Fibroblast of skin of back (primary cell): ENCODE data around the gene BAIAP2L2.

Experiments
- DNase-seq: peaks from one replicate; pipeline ENCODE4 v3.0.0-alpha.2; 2013

Gene BAIAP2L2

DNA sequence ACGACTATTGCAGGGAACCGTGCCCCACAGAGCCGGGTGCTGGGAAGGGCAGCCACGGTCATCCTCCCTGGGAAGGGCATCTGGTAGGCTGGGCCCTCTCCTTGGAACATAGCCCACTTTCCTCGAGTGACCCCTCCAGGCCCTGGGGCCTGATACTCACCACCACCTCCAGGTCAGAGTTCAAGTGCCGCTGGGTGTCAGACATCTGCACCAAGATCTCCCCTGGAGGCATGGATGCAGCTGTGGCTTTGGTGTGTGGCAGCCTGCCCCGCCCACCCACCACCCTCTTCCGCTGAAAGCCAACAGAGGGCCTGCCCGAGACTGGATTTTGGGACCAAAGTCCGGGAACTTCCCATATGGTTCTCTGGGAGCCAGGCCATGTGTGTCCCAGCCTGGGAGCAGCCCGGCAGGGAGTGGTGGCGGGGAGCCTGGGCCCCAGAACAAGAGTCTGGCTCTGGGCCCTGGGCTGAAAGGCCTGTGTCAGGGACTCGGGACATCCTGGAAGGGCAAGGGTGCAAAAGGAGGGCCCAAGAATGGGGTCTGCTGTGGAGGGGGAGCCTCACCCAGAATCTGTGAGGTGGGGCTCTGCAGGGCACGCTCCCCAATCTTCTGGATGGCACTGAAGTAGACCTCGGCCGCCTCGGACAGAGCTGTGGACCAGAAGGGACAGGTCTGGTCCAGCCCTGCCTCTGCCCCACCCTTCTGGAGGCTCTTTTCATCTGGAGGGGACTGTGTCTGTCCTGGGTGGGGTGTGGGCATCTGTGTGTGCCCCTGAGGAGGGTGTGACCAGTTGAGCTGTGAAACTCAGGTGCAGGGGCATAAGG is 2.6 kb downstream of the BAIAP2L2 start:
- no peak for DNase-seq

DNA sequence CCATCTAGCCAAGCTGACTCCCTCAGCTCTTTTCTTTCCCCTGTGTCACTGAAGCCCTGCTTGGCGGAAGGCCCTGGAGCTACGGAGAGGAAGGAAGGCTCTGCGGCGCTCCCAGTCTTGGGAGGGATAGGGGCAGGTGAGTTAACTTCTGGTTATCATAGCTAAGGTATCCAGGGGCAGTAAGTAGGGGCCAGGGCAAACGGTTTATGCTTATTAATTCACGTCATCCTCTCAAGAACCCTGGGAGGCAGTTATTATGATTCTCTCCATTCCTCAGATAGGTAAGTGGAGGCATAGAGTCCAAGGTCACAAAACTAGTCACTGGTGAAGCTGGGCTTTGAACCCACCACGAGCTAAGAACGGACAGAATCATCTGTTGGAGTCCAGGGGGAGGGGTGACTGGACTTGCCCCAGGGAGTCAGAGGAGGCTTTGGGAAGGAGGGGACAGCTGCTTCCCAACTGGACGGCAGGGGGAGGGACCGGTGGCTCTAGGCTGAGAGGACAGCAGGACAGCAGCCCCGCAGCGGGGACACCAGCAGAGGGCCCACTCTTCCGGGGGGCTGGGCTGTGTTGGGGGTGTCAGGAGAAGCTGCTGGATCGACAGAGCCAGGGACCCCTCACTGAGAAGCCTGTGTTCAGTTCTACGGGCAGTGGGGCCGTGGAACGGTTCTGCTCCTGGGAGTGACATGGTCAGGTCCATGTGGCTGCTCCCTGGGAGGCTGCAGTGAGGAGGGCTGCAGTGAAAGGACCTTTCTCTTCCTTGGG is 3.5 kb downstream of the BAIAP2L2 start:
- DNase-seq: no peak

DNA sequence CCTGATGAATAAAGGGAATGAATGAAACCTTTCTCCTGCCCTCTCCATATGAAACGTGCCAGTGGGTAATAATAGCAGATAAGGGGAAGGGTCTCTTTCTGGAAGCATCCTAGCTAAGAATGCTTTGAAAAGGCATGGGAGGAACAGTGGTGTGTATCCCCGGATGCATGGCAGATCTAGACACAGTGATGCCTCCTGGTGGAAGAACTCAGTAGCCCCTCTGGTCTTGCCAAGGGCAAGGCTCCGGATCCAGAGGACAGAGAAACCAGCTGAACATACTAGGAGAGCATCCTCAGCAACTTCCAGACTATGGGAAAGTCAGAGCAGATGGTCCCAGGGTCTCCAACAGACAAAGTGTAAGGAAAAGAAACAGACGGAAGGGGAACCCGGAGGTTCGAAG is 6.4 kb downstream of the BAIAP2L2 start:
- no peak for DNase-seq

DNA sequence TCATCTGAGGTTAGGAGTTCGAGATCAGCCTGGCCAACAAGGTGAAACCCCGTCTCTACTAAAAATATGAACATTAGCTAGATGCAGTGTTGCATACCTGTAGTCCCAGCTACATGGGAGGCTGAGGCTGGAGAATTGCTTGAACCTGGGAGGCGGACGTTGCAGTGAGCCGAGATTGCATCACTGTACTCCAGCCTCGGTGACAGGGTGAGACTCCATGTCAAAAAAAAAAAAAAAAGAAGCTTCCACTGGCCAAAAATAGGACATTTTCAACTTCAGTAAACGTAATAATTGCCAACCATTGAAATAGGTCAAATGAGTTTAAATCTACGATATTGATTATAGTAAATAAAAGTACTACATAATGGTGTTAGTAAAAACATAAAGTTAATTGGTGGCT is 6.8 kb downstream of the BAIAP2L2 start:
- DNase-seq: no peak

DNA sequence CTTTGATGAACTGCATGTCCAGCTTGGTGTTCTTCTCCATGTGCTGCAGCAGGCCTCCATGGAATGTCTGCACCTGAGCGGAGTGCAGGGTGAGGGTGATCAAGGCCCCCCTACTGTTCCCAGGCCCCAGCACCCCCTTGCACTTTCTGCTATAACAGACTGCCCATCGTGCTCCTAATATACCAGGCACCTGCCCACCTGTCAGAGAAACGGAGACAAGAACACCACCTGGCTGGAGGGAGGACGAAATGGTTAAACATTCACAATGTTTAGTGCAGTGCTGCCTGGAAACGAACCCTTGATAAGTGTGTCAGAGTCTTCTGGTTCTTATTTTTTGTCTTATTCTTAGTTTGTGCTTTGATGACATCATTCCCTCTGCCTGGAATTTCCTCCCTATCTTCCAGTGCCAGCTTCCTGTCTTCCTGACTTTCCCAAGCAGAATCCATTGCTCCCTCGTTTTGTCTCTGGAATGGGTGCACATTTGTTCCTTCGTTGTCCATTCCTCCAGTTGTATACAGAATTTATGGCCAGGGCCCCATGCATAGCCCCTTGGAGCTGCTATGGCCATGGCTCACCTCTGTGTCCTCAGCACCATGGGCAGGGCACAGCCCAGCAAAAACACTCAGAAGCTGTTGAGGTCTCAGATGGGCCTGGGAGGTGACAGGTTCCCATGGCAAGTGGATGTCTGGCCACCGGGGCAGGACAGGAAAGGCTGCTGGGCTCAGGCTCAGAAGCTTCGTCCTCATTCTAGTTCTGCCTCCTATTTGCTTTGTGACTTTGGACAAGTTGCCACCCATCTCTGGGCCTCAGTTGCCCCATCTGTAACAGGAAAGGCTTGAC is 11.9 kb downstream of the BAIAP2L2 start:
- peak; percentile 68 for DNase-seq

DNA sequence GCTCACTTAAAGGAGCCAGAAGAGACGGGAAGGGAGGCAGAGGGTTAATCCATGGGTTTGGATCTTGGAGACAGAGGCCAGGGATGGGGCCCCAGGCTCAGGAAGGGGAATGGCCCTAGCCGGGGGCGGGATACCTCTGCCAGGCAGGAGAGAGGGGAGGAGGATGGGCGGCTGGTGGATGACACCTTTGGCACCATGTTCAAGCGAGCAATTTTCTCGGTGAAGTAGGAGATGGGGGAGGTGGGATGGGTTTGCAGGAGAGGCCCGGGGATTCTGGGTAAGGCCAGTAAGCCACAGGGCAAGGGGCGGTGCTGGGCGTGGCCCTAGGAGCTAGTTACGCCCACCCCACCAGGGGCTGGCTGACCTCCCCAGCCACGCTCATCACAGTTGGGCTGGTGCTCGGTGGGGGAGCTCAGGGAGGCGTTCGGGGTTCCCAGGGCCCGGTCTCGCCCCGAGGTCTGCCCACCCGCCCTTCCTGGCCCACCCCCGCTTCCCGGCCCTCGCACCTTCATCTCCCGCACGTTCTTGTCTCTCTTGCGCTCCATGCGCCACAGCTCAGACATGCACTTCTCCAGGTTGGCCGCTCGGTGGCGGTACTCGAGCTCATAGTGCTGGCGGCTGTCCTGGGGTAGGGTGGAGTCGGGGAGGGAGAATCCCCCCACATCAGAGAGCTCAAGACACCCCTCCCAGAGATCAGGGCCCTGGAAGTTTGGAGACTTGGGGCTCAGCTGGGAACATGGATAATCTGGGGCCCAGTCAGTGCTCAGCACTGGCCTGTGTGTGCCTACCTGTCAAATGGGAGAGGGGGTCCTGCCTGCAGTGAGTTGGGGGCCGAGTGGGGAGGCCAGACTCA is 12.7 kb downstream of the BAIAP2L2 start:
- DNase-seq: peak; percentile 27

DNA sequence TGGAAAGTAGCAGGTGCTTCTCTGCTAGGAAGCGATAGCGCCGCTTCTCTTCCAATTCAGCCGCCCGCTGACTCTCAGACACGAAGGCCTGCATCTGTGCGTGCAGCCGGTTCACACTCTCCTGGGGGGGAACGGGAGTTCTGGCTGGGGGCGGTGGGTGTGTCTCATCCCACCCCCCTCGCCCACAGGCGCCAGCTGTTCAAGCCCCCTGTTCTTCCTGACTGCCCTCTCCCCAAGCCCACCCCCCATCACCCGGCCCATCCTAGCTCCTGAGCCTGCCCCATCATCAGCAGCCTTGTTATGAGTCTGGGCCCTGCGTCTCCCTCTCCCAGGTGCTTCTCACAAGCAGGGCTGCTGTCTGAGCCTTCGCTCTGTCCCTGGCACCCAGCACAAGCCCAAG is 13.4 kb downstream of the BAIAP2L2 start:
- no peak for DNase-seq

DNA sequence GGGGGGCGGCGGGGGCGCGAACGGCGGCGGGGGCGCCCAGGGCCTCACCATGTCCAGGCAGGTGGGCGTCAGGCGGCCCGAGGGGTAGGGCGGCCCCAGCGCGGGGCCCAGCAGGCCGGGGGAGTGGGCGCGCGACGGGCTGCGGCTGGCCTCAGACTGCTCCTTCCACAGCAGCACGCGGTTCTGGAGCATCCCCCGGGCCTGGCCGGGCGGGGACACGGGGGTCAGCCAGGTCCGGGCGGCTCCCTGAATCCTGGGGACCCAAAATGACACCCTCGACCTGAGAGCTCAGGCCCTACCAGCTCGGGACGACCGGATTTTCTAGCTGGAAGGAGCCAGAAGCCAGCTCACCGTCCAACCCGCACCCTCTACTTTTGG is 21.0 kb downstream of the BAIAP2L2 start:
- no peak for DNase-seq

DNA sequence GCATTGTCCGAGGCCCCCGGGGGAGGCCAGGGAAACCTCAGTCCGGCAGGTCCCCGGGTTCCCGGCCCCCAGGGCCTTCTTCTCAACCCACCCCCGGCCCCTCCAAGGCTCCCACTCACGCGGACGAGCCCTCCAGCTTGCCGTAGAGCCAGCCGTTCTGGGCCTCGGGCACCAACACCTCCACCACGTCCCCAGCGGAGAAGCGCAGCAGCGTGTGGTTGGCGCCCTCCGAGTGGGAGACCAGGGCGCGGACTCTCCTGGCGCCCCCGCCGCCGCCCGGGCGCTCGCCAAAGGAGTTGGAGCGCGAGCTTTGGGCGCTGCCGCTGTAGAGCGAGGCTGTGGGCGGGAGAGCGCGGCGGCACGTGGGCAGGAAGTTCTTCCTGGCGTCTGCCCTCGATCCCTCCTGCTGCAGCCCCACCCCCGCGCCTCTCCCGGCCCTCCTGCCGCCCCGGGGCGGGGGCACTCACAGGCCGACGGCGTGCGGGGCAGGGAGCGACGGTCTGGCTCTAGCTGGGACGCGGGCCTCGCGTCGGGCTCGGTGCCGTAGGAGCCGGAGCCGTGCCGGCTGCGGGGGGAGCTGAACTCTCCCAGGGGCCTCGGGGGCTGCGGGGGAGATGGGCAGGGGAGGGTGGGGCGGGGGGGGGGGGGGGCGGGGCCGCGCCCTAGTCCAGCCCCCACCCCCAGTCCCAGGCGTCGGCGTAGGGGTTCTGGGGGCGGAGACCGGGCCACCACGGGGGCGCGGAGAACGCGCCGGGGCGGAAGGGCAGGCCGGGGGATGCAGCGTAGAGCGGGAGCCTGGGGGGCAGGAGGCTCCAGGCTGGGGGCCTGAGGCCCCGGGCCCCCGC is 21.6 kb downstream of the BAIAP2L2 start:
- DNase-seq: no peak

DNA sequence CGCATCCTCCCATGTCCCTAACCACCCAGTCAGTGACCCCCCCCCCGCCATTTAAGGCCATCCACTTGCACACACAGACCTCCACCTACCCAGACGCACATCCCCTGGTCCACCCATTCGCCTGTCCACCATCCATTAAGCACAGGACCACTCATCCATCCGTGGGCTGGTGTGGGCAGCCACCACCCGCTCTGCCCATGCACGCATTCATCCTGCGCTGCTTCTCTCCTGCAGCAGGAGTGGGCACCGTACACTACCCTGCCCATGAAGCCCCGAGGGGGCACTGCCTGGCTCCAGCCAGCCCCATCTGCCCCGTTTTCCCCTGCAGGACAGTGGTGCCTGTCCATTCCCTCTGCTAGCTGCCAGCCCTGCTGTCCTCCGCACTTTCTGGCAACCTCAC is 22.6 kb downstream of the BAIAP2L2 start:
- DNase-seq: no peak

DNA sequence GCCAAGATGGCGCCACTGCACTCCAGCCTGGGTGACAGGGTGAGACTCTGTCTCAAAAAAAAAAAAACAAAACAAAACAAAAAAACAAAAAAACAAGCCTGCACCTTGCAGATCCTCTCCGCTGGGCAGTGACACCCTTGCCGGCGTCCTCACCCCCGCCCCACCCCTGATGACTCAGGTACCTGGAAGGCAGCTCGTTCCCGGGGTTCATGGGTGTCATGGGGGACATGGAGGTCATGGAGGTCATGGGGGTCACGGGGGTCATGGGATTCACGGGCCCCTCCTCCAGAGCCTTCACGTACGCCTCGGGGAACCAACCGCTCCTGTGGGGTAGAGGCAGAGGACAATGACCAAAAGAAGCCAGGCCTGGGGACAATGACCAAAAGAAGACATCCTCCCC is 23.5 kb downstream of the BAIAP2L2 start:
- DNase-seq: no peak

DNA sequence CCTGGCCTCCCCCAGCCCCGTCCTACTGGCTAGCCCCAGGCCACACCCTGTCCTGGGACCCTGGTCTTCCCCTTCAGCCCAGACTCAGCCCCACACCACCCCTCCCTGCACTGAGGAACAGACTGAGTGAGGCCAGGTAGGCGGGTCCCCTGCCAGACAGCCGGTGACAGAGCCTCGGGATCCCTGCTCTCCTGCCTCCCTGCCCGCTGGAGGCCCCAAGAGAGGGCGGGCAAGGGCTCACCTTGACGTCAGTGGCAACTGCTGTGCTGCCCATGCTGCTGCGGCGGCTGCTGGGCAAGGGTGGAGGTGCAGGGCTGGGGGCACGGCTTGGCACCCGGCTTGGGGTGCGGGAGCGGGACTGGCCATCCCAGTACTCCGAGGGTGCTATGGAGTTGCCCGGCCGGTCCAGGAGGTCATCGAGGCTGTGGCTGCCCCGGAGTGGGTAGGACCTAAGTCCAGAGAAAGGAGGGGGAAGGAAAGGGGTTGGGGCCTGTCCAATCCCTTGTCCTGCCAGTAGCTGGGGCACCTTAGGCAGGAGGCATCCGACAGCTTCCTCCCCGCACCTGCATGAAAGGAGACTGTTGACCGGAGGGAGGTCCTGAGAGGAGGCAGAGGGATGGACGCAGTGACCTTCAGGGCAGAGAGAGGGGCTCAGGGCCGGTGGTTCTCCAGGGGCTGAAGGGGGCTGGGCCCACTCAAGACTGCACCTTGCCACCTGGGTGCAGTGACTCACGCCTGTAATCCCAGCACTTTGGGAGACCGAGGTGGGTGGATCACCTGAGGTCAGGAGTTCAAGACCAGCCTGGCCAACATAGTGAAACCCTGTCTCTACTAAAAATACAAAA is 24.3 kb downstream of the BAIAP2L2 start:
- DNase-seq: no peak

DNA sequence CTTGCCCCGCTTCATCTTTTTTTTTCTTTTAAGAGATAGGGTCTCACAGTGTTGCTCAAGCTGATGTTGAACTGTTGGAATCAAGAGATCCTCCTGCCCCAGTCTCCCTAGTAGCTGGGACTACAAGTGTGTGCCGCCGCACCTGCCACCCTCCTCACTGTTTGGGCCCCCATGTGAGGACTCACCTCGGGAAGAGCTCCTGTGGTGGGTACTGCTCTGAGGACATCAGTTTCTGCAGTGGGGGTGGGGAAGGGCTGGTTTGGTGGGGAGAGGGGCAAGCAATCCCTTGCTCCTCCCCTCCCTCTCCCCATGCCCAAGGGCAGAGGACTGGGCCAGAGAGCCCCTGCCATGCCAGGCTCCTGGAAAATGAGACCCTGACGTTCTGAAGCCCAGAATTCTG is 25.0 kb downstream of the BAIAP2L2 start:
- DNase-seq: no peak

DNA sequence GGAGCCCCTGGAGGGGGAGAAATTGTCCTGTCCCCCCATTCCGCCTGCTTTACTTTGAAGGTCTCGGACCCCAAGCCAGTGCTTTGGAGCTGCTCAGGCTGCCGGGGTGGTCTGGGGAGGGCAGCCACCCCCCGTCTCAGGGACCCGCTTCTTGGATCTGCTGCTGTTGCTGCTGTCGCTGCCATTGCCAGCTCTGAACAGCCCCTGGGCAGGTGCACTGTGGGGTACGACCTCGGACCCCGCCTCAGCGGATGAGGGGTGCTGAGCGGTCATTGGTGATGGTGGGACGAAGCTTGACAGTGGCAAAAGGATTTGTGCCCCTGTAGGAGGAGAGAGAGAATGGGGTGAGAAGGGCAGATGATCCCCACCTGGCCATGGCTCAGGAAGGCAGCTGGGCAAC is 25.4 kb downstream of the BAIAP2L2 start:
- DNase-seq: no peak

DNA sequence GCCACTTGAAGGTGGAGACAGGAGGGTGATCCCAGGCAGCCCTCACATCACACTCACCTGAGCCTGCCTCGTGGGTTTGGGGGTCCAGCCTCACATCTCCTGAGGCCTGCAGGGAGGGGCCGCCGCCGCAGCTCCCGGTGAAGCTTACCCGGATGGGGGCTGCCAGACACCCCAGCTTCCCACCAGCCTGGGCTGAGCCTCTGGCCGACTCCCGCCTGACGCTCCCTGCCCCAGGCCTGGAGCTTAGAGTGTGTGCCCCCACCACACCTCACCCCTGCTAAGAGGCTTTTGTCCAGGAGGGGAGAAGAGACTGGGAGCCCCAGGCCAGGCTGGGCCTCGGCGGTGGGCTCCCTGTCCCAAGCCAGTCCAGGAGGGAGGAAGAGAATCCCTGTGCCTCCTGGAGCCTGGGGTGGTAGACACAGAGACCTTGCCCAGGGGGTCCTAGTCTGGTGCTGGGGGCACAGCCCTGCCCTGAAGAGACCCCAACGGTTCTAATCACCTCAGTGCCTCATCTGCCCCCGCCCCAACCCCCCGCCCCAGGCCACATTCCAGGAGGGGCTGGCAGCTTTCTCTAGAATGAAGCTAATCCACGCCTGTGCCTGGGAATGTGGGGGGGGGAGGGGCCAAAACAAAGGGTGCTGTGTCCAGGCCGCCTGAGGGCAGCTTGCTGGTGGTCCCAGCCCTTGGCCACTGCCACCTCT is 26.4 kb downstream of the BAIAP2L2 start, which contains the start of gene SLC16A8:
TSS of gene SLC16A8 (minus strand) at position 254 of the 701 bp plus-strand sequence. CDS start 1,311 bp downstream, outside the sequence.
- DNase-seq: no peak

DNA sequence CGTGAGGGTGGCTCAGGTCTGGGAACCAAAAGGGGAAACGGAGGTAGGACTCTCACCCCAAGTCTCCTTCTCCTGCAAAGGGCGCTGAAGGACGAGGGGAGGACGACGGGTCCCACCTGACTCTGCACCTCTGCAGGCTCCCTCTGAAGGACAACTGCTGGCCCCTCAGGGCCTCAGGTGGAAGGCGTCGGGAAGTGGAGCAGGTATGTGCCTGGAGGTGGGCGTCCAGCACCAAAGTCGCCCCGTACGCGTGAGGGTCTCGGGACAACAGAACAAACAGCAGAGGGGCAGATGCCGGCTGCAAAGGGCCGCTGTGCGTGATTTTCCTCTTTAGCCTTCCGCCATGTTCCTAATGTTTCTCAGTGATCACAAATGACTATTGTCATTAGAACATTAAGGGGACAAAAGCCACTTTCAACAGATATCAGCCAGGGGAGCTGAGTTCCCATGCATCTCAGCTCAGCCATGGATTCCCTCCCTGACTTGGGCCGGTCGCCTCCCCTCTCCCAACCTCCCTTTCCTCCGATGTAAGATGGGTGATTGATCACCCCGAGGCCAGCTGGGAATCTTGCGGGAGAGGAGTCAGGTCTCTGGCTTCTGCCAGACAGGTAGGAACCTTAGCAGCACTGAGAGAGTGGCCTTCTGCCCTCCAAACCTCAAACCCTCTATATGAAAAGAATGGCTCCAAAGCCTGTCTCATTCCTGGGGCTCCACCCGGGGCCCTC is 27.3 kb downstream of the BAIAP2L2 start:
- DNase-seq: no peak

DNA sequence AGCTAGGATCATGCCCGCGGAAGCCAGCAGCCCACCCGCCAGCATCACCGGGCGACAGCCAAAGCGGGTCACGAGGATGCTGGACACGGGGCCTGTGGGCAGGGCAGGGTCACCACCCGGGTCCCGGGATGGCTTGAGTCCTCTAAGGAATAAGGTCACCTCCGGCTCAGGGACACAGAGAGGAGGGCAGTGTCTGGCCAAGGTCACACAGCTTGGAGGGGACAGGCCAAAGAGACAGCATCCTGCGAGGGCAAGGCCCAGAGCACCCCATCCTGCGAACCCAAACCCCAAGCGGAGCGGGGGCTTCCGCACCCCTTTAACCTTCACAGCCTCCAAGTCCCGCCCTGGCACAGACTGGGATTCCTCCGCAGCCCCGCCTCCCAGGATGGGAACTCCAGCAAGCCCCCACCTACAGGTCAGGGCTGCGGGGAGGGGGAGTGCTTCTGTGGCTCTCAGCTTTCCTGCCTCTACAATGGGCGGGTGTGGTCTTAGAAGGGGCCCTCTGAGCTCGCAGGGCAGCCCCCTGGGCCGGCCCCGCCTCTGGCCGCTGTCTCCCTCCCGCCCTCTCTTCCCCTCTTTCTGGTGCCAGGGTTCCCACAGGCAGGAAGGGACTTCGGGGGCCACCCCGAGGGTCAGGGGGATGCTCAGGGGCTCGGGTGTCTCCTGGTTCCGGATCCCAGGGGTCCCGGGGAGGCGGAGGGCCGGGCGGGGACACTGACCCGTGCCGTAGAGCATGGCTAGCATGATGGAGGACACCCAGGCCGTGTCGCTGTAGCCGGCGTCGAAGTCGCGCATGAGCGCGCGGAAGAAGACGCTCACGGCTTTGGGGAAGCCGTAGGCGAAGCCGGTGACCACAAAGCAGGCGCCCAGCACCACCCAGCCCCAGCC is 28.3 kb downstream of the BAIAP2L2 start:
- no peak for DNase-seq

DNA sequence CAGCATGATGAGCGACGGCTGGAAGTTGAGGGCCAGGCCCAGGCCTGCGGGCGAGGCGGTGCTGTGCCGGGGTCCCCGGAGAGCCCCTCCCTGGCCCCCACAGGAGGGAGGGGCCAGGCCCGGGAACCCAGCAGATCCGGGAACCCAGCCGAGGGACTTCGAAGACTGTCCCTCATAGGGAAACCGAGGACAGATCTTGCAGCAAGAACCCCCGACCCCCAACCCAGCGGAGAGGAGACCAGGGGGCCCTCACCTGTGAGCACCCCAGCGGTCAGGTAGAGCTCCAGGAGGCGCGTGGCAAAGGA is 28.9 kb downstream of the BAIAP2L2 start:
- DNase-seq: no peak
